Activated CD8-positive, alpha-beta memory T cell treated with anti-CD3 and anti-CD28 coated beads, Interleukin-2, amount 50 U/mL, for 48 hours (primary cell): ENCODE measurements around the gene DNAJC13.

Experiments used
- DNase-seq: peaks from one replicate; pipeline ENCODE4 v3.0.0-alpha.2; 2020

The DNAJC13 gene

DNA sequence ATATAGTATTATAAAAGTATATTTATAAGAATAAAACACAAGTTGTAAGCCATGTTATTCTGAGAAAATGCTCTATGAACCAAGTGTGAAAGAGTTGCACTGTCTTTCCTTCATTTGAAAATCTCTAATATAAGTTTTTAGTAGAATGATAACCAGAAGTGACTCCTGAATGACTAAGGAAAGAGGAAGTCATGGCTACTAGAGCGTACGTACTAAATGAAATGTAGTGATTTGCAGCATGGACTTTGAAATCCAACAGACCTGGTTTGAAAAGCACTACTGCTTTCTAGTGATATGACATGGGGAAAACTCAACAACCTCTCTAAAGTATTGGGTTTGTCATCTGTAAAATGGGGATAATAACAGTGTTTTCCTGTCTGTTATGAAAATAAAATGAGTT, 10.3 kb upstream of the DNAJC13 start:
- DNase-seq, result no peak

DNA sequence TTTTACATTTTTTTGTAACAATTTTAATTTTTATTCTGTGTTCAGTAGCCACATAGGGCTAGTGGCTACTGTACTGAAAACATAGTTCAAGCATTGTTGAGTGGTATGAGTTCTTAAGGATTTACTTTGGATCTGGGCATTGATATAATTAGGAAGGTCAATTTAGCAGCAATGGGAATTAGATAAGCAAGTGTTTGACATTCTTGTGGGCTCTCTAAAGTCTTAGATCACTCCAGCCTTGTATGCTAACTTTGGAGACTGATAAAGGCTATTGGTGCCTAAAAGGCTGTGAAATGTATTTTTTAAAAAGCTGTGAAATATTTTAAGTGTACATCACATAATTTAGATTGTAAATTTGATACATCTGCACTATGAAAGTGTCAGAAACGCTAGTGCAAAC, 2.5 kb upstream of the DNAJC13 start:
- no peak for DNase-seq

DNA sequence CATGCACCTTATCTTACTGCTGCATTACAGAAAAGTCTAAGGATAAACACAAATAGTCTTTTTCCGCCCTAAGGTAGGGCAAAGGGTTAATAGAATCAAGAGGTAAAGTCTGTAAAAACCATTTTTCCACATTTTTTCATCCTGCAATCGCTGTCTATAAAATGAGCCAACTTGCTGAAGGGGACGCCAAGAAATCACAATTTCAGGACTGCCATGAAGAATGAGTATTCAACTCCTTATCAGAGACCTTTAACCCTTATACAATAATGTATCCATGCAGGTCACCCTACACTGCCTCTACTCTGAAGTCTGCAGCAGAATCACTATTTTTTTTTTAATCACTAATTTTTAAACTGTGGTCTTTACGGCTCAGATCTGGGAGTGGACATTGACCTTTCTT, 1.1 kb upstream of the DNAJC13 start:
- DNase-seq, result no peak

DNA sequence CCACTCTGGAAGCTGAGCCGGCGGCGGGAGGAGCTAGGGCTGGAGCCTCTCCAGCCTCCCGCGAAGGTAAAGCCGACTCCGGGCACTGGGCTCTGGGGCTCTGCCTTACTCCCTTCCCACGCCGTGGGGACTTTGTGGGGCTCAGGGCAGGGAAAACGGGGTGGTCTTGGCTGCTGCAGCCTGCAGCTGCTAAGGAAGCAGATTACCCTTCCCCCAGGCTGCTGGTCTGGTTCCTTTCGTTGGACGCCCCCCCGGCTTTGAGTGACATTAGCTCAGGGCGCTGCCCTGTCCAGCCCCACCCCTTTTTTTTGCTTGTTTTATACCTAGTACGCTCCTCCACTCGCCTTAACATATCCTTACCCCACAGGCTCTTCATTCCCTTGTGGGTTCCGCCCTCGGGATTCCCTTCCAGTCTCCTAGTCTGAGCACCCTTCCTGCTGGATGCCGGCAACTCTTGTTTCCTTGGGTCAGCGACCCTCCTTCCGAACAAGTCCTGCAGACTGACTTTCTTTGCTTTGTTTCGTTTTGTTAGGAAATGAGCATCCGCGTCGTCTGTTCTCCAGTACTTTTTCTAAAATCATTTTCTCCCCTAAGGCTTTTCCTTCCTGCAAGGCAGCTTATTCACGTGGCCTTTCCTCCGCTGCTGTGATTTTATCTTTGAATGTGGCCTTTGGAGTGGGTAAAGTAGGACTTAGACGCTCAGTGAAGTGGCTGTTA, 551 bp downstream of the DNAJC13 start:
- no peak for DNase-seq

DNA sequence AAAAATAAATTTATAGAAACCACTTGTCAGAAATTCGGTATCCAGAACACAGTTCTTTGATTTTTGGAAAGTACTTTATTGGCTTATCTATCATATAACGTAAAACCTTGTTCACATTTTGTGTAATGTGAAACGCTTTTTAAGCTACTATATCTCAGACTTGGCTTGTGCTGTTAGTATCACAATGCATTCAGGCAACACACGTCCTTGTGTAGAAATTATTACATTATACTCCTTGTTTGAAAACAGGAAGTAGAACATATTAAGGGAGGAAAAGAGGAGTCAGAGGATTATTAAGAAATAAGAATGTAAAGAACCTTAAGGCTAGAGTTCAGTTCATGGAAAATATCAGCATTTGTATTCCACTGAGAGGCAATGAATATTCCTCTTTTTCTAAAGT, 1.6 kb downstream of the DNAJC13 start:
- DNase-seq, result no peak

DNA sequence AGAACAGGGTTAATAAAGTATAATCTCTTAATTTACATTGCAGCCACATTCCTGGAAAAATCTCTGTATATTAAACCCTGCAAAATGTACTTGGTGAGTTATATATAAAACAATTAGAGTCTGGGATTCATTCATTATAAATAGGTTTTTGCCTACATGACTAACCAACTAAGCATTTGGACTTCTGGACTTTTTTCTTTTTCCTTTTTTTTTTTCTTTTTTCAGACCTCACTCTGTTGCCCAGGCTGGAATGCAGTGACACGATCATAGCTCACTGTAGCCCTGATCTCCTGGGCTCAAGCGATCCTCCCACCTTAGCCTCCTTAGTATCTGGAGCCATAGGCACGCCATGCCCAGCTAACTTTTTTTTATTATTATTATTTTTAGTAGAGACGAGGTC, 4.5 kb downstream of the DNAJC13 start:
- no peak for DNase-seq

DNA sequence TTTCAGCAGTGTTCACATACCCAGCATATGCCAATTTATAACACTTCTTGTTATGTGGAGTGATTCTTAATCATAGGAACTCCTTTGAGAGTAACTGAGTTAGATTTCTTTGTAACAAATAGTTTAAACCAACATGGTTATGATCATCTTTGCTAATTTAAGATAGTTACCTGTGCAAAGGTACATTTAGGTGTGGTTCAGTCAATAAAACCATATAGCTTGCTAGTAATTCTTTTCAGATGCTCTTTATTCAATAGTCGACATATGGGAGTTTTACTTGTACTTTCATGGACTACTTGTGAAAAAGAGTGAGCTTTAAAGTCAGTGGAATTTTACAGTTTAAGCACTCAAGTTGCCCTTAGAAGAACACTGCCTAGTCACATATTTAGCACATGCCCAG, 5.2 kb downstream of the DNAJC13 start:
- no peak for DNase-seq

DNA sequence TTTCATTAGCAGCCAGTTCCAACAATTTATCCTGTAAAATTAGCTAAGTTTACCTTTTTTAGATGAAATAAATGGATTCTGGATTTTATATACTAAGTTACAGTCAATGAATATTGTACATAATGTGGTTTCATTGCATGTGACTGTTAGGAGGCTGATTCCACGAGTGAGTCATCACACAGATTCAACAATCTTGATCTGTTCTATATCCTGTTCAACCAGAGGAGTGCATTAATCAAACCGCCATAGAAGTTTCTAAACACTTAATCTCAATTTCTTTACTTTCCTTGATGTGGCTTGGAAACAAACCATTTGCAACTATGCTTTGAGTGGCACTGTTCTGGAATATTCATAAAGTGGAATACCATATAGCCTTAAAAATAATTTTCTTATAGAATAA, 15.3 kb downstream of the DNAJC13 start:
- no peak for DNase-seq

DNA sequence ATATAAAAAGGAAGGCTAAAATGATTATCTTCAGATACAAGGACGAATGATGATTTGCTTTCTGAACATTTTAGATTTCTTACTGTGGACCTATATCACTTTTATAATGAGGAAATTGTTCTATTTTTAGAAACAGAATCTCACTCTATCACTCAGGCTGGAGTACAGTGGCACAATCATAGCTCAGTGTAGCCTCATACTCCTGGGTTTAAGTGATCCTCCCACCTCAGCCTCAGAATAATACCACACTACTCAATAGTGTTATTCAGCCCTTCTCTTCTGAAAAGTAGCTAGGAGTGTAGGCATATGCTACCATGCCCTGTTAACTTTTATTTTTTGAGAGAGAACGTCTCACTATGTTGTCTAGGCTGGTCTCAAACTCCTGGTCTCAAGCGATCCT, 15.8 kb downstream of the DNAJC13 start:
- no peak for DNase-seq

DNA sequence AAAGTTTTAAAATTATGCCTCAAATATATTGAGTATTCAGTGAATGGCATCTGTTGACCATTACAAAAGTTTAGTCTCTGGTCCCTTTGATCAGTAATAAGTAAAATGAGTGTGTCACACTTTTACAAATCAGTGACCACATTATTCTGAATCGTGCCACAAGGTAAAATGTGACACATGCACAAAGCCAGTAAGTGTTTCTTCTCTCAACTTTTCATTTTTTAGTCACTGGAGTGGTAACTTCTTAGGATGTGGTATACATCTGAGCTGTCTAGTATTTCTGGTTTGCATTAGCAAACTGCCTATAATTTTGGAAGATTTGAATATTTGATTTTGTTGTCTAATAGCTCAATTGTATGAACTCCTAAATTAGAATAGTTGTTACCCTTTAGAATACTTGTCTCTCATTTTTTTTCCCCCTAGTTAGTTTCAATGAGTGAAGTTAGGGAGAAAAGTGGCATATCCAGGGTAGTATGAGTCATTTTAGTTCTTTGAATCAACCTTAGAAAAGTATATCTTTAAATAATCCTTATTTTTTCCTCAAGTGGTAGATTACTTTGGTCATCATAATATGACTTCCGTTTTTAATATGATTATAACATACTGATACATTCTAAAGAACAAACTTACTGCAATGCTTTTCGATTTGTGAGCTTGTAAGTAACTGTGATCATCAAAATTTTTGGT, 18.1 kb downstream of the DNAJC13 start:
- DNase-seq, result no peak

DNA sequence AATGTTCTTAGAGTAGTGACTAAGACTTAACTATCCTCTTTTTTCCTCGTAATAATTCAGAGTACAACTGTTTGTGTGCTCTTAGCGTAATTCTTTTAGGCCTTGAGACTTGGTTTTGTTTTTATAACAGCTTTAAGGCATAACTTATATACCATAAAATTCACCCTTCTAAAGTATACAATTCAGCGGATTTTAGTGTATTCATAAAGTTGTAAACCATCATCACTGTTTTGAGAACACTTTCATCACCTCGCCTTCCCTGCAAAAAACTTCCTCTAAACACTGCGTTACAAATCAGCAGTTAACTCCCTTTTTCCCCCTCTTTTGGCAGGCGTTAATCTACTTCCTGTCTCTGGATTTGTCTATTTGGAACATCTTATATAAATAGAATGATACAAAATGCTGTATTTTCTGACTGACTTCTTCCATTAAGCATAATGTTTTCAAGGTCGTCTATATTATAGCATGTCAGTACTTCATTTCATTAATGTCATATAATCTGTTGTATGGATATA, 18.7 kb downstream of the DNAJC13 start:
- no peak for DNase-seq

DNA sequence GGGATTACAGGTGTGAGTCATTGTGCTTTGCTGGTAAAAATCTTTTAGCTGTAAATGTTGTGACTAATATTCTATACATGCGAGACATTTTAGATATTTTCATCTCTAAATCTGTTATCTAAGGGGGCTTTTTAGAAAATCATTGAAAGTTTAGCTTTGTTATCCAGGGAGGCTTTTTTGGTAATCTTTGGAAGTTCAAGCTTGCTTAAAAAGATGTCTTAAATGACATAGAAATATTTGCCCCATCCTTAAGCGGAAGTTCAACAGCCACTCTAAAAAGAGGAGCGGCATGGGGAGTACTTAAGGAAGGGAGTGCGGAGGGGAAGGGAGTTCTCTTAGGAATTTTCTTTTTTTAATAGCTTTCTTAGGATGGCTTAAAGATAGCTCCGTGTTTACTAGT, 26.1 kb downstream of the DNAJC13 start:
- DNase-seq, result no peak

DNA sequence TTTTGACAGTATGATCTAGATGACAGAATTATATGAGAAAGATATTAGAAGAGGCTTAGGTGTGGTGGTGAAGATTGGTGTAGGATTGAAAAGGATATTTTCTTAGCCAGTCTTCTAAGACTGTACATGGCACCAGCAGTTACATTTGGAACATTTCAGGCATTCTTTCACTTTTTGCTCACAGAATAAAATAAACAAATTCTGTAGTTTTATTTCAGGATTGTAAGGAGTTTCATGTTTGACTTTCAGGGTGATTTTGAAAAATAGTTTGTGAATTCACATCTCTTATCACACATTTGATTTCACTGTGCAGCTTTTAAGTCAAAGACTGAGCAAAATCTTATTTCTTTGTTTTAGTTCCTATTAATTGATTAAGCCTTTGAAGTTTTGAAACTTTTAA, 27.1 kb downstream of the DNAJC13 start:
- no peak for DNase-seq

DNA sequence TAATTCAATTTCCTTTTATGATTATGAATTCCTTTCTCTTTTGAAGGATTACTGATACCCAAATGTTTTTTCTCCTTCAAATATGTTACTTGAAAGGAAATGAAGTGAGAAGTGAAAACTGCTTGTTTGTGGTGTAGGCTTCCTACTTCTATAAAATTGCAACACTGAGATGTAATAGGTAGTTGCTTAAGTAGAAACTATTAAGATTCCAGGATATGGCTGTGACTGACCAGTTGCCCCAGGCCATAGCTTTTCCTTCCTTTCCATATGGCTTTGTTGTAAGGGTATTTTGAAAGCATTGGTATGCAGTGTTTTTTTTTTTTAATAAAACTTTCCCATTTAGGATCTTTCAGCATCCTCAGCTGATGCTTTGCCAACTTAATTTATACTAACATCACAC, 28.5 kb downstream of the DNAJC13 start:
- DNase-seq, result no peak

DNA sequence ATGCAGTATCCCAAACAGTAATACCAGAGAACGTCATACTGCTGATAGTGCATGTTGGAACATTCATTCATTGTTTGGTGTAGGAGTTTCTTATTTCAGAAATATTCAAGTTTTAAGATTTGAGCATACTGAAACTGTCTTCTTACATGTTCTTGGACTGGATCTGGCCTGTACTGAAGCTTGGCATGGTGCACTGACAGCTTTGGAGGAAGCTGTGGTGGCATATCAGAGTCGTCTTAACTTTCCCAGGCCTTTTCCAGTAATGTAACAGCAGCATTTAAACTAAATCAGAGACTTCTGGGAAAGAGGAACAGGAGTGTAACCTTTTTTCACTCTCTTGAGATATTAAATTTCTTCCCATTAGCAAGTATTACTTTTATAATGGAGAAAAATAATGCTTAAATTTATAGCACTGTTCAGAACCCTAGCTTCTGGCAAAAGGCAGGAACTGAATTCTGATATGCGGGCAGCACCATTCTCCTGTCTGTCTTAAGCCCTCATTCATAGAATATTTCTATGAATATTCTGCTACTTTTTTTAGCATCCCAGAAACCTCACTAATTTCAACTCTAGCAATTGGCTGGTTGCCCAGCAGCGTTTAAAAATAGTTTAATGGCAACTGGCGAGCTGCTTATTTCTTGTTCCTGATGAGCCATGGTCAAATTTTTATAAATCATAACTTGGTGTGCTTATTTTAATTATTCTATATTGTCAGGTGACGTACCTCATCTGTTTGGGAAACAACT, 31.1 kb downstream of the DNAJC13 start:
- DNase-seq, result no peak

DNA sequence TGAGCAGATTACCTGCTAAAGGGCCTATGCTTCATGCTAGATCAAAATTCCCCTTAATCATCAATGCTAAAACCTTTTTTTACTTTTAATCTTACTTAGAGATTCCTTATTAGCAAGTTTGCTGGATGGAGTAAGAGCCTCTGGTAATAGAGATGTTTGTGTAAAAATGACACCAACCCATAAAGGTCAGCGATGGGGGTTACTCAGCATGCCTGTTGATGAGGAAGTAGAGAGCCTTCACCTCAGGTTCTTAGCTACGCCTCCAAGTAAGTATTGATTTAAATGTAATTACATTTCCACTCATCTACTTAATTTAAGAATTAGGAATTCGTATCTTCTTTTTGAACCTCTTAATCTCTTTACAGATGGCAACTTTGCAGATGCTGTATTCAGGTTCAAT, 38.8 kb downstream of the DNAJC13 start:
- no peak for DNase-seq

DNA sequence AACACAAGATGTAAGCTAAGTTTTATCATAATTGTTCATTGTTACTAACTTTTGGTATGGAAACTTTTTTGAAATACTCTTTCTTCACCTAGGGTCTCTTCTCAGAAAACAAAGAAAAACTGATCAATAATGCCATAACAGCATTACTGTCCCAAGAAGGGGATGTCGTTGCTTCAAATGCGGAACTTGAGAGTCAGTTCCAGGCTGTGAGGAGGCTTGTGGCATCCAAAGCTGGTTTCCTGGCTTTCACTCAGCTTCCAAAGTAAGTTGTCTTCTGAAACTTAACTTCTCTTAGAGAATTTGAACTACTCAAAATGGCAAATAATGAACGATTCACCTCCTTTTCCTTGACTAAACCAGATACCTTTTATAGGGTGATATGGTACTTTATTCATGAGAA, 39.3 kb downstream of the DNAJC13 start:
- DNase-seq, result no peak

DNA sequence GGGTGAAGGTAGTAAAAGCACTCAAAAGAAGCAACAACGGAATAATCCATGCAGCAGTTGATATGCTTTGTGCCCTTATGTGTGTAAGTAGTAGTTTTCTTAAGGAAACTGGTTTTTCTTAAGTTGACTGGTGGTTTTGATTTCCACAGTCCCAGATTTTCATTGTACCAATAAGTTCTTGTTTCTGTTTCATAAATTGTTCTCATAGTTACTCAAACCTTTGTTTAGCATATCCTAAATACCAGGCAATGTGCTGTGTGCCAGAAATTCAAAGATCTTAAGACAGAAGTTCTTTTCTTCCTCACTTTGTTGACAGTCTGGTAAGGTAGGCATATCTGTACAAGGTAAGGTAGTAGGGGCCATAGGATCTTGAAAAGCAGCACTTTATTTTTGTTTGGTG, 40.0 kb downstream of the DNAJC13 start:
- no peak for DNase-seq

DNA sequence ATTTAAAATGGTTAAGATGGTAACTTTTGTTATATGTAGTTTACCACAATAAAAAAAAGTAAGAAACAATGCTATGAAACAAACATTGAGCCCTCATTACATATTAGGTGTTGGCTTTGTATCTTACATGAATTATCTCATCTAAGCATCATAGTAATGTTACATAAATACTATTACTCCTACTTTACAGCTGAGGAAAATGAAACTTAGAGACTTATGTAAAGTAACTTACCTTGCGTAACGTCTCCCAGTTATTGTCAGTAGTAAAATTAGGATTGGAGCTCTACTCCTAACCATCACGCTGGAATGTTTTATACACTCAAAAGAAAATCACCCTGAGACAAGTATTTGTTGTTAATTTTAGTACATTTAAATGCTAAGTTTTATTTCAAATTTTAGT, 42.2 kb downstream of the DNAJC13 start:
- DNase-seq, result no peak

DNA sequence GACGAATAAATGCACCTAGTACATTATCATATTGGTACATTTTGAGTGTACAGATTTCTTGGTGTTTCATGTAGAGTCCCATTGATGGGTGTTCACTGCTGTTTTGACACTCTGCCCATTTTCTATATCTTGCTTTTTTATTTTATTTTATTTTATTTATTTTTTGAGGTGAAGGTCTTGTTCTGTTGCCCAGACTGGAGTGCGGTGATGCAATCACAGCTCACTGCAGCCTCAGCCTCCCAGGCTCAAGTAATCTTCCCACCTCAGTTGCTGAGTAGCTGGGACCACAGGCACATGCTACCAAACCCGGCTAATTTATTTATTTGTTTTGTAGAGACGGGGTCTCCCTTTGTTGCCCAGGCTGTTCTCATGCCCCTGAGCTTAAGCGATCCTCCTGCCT, 44.2 kb downstream of the DNAJC13 start:
- no peak for DNase-seq

DNA sequence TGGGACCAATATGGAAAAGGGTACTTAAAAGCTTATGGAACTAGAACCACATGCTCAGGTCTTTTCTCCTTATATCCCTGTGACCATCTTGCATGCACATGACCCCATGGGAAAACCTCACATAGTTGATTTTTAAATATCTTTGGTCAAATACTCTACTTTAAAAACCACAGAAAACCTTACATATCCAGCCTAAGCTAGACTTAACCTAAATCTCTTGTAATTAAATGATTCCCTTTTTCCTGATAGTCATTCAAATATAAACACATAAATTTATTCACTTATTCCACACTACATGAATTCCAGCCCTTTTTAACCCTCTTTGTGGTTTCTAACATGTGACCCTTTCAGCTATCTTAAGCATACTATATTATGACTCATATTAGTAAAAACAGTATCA, 46.8 kb downstream of the DNAJC13 start:
- DNase-seq, result no peak

DNA sequence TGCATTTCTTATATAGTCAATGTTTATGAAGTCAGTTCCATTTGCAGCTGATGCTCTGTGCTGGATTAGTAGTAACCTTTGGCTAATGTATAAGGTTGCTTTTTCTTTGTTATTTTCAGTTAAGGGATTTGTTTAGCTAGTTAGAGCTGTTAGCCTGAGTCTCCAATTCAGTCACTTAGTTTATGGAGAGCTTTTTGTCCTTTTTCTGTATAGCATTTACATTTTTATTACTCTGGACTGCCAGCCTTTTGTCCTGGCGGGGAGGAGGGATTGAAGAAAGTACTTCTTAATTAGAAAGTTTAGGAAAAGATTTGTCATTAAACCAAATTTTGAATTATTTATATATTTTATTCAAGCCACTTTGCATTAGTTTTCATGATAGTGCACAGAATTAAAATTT, 52.0 kb downstream of the DNAJC13 start:
- DNase-seq, result no peak

DNA sequence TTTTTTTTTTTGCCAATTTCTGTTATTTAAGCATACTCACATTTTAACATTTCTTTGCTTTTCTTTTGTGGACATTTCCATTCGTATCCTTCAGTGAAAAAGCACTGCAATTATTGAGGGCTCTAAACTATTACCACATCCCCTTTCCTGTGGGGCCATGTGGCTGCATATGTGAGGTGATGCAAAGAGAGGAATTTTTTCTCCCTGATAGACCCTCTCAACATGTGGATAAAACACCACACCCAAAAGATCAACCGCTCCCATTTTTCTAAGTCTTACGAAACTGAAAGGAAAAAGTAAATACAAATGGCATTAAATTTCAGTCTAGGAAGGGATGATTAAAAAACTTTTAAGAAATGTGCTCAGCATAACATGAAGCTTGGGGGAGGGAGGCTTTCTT, 68.8 kb downstream of the DNAJC13 start:
- no peak for DNase-seq

DNA sequence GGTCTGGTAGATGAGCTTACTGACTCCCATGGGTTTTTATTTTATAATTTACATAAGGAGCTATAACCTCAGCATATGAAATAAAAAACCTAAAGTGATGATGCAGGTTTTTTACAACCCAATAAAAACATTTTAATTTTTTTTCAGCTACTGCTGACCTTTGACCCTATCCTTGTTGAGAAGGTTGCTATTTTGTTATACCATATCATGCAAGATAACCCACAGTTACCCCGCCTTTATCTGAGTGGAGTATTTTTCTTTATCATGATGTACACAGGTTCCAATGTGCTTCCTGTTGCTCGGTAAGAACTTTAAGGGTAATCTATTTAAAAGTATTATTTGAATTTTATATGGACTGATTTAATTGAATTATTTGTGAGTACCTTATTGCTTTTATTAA, 70.8 kb downstream of the DNAJC13 start:
- no peak for DNase-seq
